PFSK-1 (cell line): ENCODE data around the gene KLHL22.

Source experiments
- FOXP2 ChIP-seq: optimal IDR thresholded peaks from 2 replicates; pipeline ENCODE3; 2011; ENCODE audit warnings: borderline replicate concordance, control low read depth, inconsistent platforms; ENCODE audit not compliant: insufficient read depth; ENCODE audit errors: extremely low read length, extremely low read depth
- POLR2AphosphoS5 ChIP-seq: IDR thresholded peaks from 2 replicates; pipeline ENCODE4 v1.6.1; 2012; ENCODE audit warnings: low read depth, mild to moderate bottlenecking, control low read depth, low read length, moderate library complexity
- REST ChIP-seq, 2 experiments: IDR thresholded peaks; 2 replicates each; pipeline versions ENCODE4 v1.6.1 to v1.8.0; 2011 to 2012; ENCODE audit warnings: low read depth in 2 of 2, low read length in 2 of 2, control low read depth in 1 of 2, inconsistent platforms in 1 of 2, mild to moderate bottlenecking in 1 of 2, moderate library complexity in 1 of 2; ENCODE audit not compliant: insufficient read depth in 1 of 2
- SIN3A ChIP-seq: IDR thresholded peaks from 2 replicates; pipeline ENCODE4 v1.6.1; 2012; ENCODE audit warnings: mild to moderate bottlenecking, low read length, moderate library complexity, borderline replicate concordance; ENCODE audit not compliant: insufficient read depth
- TAF1 ChIP-seq: IDR thresholded peaks from 2 replicates; pipeline ENCODE4 v1.6.1; 2012; ENCODE audit warnings: low read length, control low read depth, borderline replicate concordance; ENCODE audit not compliant: insufficient read depth

KLHL22 gene

GRCh38 chr22:20405931-20406685 lies 89.5 kb downstream of the KLHL22 start:
- TF ChIP-seq SIN3A (no peak), TAF1 (no peak), FOXP2 (no peak), POLR2AphosphoS5 (no peak)

- TF ChIP-seq SIN3A (no peak), FOXP2 (no peak), TAF1 (no peak)
Measured at GRCh38 chr22:20405291-20405930, 90.2 kb downstream of the KLHL22 start.

GRCh38 chr22:20404881-20405280 lies 90.7 kb downstream of the KLHL22 start:
- TF ChIP-seq SIN3A, result no peak
- no peak for TF ChIP-seq REST (IDR thresholded peaks at IDR 0.05; ENCODE audit: insufficient read depth in 1 of 2, low read depth in 2 of 2, low read length in 2 of 2)
- TF ChIP-seq FOXP2, result no peak
- no peak for TF ChIP-seq POLR2AphosphoS5
- no peak for TF ChIP-seq TAF1

GRCh38 chr22:20403779-20404140 lies 91.8 kb downstream of the KLHL22 start:
- TF ChIP-seq POLR2AphosphoS5, result no peak
- TF ChIP-seq TAF1, result no peak
- no peak for TF ChIP-seq REST (IDR thresholded peaks at IDR 0.05; ENCODE audit: insufficient read depth in 1 of 2, low read depth in 2 of 2, low read length in 2 of 2)
- no peak for TF ChIP-seq SIN3A
- TF ChIP-seq FOXP2, result no peak

GRCh38 chr22:20402960-20403778 lies 92.4 kb downstream of the KLHL22 start:
- TF ChIP-seq TAF1 (no peak), SIN3A (no peak), REST (IDR thresholded peaks at IDR 0.05; ENCODE audit: insufficient read depth in 1 of 2, low read depth in 2 of 2, low read length in 2 of 2) (no peak), FOXP2 (no peak), POLR2AphosphoS5 (no peak)
